GM10266 (cell line): ENCODE measurements around the gene HPCAL1.

ENCODE experiments used
- DNase-seq: peaks from one replicate; pipeline ENCODE4 v3.0.0; 2012; ENCODE audit errors: extremely low spot score
- CTCF ChIP-seq: IDR thresholded peaks from 2 replicates; pipeline ENCODE4 v1.5.1; 2012; ENCODE audit warnings: mild to moderate bottlenecking, low read depth; ENCODE audit not compliant: control insufficient read depth, insufficient read depth; ENCODE audit errors: missing control alignments

The HPCAL1 gene

GRCh38 chr2:10367472-10368439 lies 65.1 kb downstream of the HPCAL1 start:
- no peak for DNase-seq
- no peak for TF ChIP-seq CTCF

GRCh38 chr2:10368491-10369231 lies 66.0 kb downstream of the HPCAL1 start:
- DNase-seq, result no peak
- no peak for TF ChIP-seq CTCF

GRCh38 chr2:10369269-10370255 lies 66.9 kb downstream of the HPCAL1 start:
- no peak for TF ChIP-seq CTCF

GRCh38 chr2:10370390-10370789 lies 67.7 kb downstream of the HPCAL1 start:
- no peak for TF ChIP-seq CTCF
- DNase-seq, result no peak

More at GRCh38 chr2:10369269-10370255, 66.9 kb downstream of the HPCAL1 start:
- no peak for DNase-seq

GRCh38 chr2:10370895-10371294 lies 68.2 kb downstream of the HPCAL1 start:
- DNase-seq, result no peak
- no peak for TF ChIP-seq CTCF

GRCh38 chr2:10371441-10372196 lies 68.9 kb downstream of the HPCAL1 start:
- no peak for DNase-seq
- no peak for TF ChIP-seq CTCF
